G401 (cell line): ENCODE measurements around the gene GTSE1. TPM values are rescaled to one million over a fixed set of nuclear protein-coding genes. Genes with fewer than 3 reads are reported as not detected.

Experiments
- DNase-seq: peaks from one replicate; pipeline ENCODE4 v3.0.0-alpha.2; 2015; ENCODE audit warnings: low spot score
- in situ Hi-C: cut with HindIII; loops from 2 replicates; pipeline ENCODE4 v1.10.0; 2016; ENCODE audit warnings: low sequenced_read_pairs, mixed read lengths
- total RNA-seq: library from RNA; depleted of rRNA; stranded (reverse); fragments of >200 nt; shearing (Covaris generic); gene quantifications from 2 replicates; pipeline ENCODE4 v1.2.3, GENCODE V29; 2014

GTSE1 gene
- total RNA-seq, 1 experiment from 2014 or later: 46.3 TPM

DNA sequence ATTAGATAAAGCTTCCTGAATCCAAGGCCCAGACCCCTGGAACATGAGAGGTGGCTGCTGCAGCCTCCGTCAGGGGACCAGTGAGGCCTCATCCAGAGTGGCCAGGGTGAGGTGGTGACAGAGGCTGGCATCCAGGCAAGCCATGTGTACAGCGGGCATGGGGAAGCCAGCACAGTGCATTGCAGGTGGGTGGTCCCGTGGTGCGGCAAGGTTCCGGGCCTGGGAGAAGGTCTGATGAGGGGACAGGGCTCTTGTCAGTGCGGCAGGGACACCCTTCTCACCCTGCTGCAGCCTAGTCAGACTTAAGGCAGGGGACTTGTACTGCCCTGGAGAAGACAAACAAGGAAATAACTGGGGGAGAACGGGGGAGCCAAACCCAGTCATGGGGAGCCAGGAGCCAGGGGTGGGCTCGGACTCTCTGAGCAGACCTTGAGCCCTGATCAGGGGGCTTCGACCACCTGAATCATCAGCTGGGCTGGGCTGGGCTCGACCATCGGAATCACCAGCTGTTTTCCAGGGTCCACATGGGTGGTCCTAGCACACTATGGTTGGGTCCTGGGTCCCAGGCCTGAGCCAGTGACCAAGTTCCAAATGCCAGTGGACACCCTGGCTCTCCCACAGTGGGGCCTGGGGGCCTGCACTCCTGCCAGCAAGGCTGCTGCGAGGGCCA is 23.8 kb upstream of the GTSE1 start:
- in situ Hi-C loops: no loop called here
- no peak for DNase-seq

DNA sequence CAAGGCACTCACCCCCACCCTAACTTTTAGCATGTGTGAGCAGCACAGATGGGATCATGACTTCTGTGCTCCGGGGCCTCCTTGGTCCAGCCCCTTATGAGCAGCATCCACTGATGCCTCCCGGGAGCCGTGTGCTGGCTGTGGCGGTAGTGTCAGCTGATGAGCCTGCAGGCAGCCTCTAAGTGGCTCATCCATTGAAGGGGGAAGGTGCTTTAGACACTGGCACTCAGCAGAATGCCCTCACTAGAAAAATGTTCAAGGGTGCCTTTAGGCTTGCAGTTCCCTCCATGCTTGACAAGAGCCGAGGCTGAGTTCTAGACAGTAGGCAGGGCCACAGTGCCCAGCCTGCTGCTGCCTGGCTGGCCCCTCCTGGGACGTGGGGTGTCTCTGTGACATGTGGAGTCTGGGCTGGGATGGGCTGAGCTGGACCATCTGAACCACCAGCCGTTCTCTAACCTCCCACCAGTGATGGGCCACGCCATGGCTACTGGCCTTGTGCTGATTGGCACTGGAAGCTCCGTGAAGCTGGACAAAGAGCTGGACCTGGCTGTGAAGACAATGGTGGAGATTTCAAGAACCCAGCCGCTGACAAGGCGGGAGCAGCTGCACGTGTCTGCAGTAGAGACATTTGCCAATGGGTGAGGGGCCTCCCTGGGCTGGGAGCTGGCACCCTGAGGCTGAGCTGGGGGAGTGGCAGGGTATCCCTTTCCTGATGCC is 23.1 kb upstream of the GTSE1 start:
- in situ Hi-C loops: no loop called here
- no peak for DNase-seq

- DNase-seq: no peak
- in situ Hi-C loops: no loop called here
Measured at GRCh38 chr22:46274381-46274780, 22.3 kb upstream of the GTSE1 start.

DNA sequence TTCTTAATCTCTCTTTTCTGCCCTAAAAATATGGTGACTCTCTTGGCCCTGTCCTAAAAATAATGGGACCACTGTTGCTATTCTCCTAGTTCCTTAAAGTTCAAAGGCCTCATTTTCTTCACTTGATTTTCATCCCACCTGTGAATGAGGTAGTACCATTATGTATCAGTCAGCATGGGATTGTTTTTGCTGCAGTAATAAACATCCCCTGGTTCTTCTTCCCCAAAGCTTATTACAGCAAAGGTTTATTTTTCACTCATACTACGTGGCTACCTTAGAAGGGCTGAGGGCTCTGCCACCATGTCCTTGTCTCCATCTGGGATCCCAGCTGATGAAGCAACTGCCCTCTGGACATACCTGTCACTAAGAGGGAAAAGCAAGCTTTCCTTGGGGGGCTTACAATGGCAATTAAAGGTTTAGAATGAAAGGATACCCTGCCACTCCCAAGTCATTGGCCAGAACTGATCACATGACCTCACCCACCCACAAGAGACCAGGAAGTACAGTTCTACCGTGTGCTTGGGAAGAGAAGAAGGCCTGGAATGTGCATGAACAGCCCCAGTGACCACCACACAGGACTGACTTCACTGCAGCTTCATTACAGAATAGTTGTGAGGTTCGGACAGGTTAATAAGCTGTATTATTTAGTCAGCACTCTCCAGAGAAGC is 21.1 kb upstream of the GTSE1 start:
- in situ Hi-C loops: no loop called here
- DNase-seq: no peak

GRCh38 chr22:46276563-46276962 is 20.1 kb upstream of the GTSE1 start:
- no peak for DNase-seq
- in situ Hi-C loops: no loop called here

DNA sequence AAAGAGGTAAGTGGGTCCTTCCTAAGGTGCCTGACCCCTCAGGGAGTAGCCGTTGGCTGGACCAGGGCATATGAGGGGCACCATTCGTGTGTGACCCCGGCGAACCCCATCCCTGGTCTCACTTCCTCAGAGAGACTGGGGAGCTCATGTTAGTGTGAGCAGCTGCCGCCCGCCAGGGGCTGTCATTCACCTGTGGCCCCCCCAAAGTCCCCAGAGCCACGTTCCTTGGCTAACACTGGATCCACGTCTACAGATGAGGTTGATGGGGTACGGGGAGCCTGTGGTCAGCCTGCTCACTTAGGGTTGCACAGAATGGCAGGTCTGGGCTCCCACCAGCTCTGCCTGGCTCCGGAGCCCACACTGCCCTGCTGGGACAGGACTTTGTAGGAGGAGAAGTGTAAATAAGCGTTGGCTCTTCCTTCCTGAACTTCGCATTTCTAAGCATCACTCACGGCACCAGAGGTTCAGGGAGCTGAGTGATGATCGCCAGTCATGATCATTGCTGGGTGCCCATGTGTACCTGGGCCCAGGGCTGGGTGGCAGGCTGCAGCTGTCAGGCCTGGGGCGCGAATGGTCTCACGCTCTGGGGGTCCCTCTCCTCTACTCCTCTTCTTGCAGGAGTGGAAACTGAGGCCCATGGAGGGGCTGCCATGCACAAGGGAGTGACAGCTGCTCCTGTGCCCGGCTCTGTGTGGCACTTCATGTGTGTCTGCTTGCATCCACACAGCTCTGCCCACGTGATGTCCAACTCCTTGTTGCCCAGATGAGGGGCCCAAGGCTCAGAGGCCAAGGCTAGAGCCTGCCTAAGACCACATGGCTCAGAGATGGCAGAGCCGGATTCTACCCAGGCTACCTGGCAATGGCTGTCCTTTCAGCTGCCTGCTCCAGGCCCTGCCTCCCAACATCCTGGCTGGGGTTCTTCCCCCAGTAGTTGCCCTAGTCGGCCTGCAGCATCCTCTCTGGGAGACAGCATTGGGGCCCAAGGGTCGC is 17.7 kb upstream of the GTSE1 start:
- DNase-seq: no peak
- in situ Hi-C loops: no loop called here

DNA sequence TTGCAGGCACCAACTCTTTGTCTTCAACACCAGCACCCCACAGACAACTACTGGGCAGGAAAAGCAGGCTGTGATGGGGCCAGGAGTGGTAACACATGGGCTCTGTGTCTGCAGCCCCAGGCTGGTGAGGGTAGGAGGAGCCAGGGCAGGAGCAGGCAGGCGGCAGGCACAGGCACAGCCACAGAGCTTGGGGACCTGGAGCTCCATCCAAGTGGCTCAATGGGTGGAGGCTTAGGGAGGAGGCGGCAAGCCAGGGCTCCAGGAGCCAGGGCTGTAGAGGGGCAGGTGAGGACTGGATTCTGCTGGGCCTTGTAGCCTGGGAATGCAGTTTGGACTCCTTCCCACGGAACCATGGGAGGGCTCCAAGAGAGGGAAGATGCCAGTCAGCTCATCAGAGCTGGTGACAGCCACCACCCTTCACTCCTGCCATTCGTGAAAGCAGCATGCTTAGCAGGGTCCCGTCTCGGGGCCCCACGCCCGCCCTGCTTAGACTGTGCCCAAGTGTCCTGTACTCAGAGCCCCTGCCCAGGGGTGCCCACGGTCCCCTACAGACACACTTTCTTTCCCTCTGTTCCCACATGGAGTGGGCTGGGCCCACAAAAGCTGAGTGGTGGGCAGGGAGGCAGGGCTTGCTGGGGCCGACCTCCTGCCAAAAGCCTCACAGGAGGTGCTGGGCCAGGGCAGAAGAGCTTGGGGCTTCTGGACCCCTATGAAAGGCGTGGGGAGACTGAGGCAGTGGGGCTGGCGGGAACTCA is 16.4 kb upstream of the GTSE1 start:
- no peak for DNase-seq
- in situ Hi-C loops: no loop called here

- in situ Hi-C loops: no loop called here
- no peak for DNase-seq
Measured at GRCh38 chr22:46280999-46281623, 15.6 kb upstream of the GTSE1 start.

DNA sequence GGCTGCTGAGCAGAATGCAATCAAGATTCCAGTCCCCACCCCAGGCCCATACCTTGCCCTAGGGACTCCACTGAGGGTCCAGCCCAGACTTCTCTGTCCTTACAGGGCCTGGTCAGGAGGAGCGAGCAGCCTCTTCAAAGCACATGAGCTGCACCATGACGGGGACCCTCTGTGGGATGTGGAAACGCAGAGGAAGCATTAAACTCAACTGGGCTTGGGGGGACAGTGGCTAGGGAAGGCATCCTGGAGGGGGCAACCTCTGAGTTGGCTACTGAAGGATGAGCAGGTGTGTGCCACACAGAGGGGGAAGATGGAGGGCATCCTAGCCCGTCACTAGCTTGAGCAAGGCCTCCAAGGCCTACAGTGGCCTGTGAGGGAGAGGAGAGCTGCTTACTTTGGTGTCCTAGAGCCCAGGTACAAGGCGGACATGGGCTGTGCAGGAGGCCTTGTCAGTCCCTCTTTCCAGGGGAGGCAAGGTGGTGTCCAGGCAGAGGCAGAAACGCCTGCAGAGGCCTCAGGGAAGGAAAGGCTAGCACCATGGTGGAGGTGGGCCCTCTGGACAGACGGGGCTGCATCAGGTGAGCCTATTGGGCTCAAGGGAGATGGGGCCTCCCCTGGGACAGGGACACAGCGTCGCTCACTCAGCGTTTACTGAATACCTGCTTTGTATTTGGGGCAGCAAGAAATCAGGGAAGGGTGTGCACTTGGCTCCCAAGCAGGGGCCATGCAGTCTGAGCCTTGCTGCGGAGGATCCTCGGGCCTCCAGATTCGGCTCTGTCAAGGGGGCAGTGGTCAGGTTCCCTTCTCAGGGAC is 14.6 kb upstream of the GTSE1 start:
- in situ Hi-C loops: no loop called here

DNA sequence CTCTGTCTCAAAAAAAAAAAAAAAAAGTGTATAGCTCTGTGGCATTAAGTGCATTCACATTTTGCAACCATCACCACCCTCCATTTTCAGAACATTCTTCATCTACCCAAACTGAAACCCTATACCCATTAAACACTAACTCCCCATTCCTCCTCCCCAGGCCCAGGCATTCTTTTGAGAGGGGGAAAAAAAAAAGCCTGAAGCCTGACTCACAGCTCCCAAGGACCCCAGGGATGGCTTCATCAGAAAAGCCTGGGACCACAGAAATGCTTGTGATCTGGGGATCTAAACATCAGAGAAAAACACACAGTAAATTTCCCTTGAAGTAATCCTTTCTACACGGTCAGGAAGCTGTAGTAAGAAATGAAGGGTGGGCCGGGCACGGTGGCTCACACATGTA is 10.7 kb upstream of the GTSE1 start:
- in situ Hi-C loops: no loop called here
- no peak for DNase-seq

More for the DNA sequence above, 14.6 kb upstream of the GTSE1 start:
- DNase-seq: no peak

- in situ Hi-C loops: no loop called here
- no peak for DNase-seq
Measured at GRCh38 chr22:46286941-46287872, 9.5 kb upstream of the GTSE1 start.

GRCh38 chr22:46287873-46288751 is 8.6 kb upstream of the GTSE1 start:
- DNase-seq: no peak

DNA sequence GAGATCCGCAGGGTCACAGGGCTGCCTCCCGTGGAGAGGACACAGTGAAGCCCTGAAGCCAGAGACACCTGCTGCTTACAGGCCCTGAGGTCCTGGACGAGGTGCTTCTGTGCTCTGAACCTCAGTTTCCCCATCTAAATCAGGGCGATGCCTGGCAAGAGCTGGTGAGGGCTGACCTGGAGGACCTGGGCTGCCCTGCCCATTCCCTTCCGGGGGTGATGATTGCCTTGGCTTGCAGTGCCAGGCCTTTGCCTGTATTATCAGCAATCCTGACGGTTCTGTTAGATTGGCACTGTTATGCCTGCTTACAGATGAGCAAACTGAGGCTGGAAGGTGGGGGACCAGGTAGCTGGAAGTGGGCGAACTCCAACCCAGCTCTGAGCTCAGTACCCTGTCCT is 7.8 kb upstream of the GTSE1 start:
- no peak for DNase-seq
- in situ Hi-C loops: no loop called here

More at GRCh38 chr22:46287873-46288751, 8.6 kb upstream of the GTSE1 start:
- in situ Hi-C loops: no loop called here

GRCh38 chr22:46289244-46289891 is 7.3 kb upstream of the GTSE1 start:
- in situ Hi-C loops: no loop called here
- no peak for DNase-seq
